Breast epithelium (tissue), 3 donors: Measurements from ENCODE around the gene SFTA2.

ENCODE experiments used
- CTCF ChIP-seq, 3 donors: fragments of 450-650 bp; IDR thresholded peaks; one replicate each; pipeline ENCODE4 v1.5.1; 2016 to 2017; ENCODE audit warnings: antibody characterized with exemption in 3 of 3, mild to moderate bottlenecking in 3 of 3, moderate library complexity in 3 of 3
- POLR2AphosphoS5 ChIP-seq, 3 donors: sonication (generic); formaldehyde crosslinking; IDR thresholded peaks; one replicate each; pipeline ENCODE4 v1.6.1; 2017; ENCODE audit warnings: antibody characterized with exemption in 3 of 3

- TF ChIP-seq POLR2AphosphoS5 (IDR thresholded peaks at IDR 0.05) (no peak), CTCF (IDR thresholded peaks at IDR 0.05) (no peak)
Observed at GRCh38 chr6:30912746-30913520, 19.0 kb downstream of the SFTA2 start.
